GM18867 (cell line): ENCODE measurements around the gene NTRK3.
"Not testable (repeated sequence)": the region's sequence is repeated elsewhere in the genome, so short reads cannot be mapped to it uniquely, and the experiment has no call there.

Experiments
- ATAC-seq: cut with Tn5 transposase; IDR thresholded peaks from one replicate; pipeline ENCODE4 v1.9.1; 2021; ENCODE audit warnings: mild to moderate bottlenecking, moderate library complexity; ENCODE audit not compliant: unreplicated experiment

The NTRK3 gene

GRCh38 chr15:88038261-88038660, 218.3 kb downstream of the NTRK3 start:
- no peak for ATAC-seq

GRCh38 chr15:88036154-88036839, 220.2 kb downstream of the NTRK3 start:
- ATAC-seq, result no peak

GRCh38 chr15:88035381-88035780, 221.2 kb downstream of the NTRK3 start:
- no peak for ATAC-seq

- ATAC-seq, result not testable (repeated sequence)
These were observed 223.1 kb downstream of the NTRK3 start for GRCh38 chr15:88033421-88033820.

GRCh38 chr15:88032787-88033186, 223.8 kb downstream of the NTRK3 start:
- ATAC-seq, result no peak

GRCh38 chr15:88031461-88031860, 225.1 kb downstream of the NTRK3 start:
- no peak for ATAC-seq

GRCh38 chr15:88029696-88030095, 226.8 kb downstream of the NTRK3 start:
- no peak for ATAC-seq

- ATAC-seq, result no peak
These were observed 228.5 kb downstream of the NTRK3 start for GRCh38 chr15:88028024-88028423.

- no peak for ATAC-seq
These were observed 232.6 kb downstream of the NTRK3 start for GRCh38 chr15:88023914-88024313.

- ATAC-seq, result no peak
These were observed 233.8 kb downstream of the NTRK3 start for GRCh38 chr15:88022716-88023115.

- no peak for ATAC-seq
These were observed 234.9 kb downstream of the NTRK3 start for GRCh38 chr15:88021601-88022000.

GRCh38 chr15:88020806-88021205, 235.7 kb downstream of the NTRK3 start:
- ATAC-seq, result no peak

- no peak for ATAC-seq
These were observed 236.9 kb downstream of the NTRK3 start for GRCh38 chr15:88019656-88020055.

GRCh38 chr15:88018869-88019641, 237.5 kb downstream of the NTRK3 start:
- no peak for ATAC-seq

- ATAC-seq, result no peak
These were observed 238.8 kb downstream of the NTRK3 start for GRCh38 chr15:88017753-88018152.

GRCh38 chr15:88016406-88016805, 240.1 kb downstream of the NTRK3 start:
- ATAC-seq, result no peak

- no peak for ATAC-seq
These were observed 241.2 kb downstream of the NTRK3 start for GRCh38 chr15:88015228-88015860.

GRCh38 chr15:88014454-88015160, 241.9 kb downstream of the NTRK3 start:
- no peak for ATAC-seq

GRCh38 chr15:88013111-88013510, 243.4 kb downstream of the NTRK3 start:
- ATAC-seq, result no peak

GRCh38 chr15:88012688-88013087, 243.9 kb downstream of the NTRK3 start:
- ATAC-seq, result no peak

GRCh38 chr15:88012233-88012632, 244.3 kb downstream of the NTRK3 start:
- ATAC-seq, result no peak
